Measurements from ENCODE around the gene MYCBP2. TPM values are rescaled to one million over a fixed set of nuclear protein-coding genes. Genes with fewer than 3 reads are reported as not detected.
"Not testable (repeated sequence)": the region's sequence is repeated elsewhere in the genome, so short reads cannot be mapped to it uniquely, and the experiment has no call there.

MYCBP2 gene, protein sequence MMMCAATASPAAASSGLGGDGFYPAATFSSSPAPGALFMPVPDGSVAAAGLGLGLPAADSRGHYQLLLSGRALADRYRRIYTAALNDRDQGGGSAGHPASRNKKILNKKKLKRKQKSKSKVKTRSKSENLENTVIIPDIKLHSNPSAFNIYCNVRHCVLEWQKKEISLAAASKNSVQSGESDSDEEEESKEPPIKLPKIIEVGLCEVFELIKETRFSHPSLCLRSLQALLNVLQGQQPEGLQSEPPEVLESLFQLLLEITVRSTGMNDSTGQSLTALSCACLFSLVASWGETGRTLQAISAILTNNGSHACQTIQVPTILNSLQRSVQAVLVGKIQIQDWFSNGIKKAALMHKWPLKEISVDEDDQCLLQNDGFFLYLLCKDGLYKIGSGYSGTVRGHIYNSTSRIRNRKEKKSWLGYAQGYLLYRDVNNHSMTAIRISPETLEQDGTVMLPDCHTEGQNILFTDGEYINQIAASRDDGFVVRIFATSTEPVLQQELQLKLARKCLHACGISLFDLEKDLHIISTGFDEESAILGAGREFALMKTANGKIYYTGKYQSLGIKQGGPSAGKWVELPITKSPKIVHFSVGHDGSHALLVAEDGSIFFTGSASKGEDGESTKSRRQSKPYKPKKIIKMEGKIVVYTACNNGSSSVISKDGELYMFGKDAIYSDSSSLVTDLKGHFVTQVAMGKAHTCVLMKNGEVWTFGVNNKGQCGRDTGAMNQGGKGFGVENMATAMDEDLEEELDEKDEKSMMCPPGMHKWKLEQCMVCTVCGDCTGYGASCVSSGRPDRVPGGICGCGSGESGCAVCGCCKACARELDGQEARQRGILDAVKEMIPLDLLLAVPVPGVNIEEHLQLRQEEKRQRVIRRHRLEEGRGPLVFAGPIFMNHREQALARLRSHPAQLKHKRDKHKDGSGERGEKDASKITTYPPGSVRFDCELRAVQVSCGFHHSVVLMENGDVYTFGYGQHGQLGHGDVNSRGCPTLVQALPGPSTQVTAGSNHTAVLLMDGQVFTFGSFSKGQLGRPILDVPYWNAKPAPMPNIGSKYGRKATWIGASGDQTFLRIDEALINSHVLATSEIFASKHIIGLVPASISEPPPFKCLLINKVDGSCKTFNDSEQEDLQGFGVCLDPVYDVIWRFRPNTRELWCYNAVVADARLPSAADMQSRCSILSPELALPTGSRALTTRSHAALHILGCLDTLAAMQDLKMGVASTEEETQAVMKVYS (N-terminal part only)
- total RNA-seq = 141 TPM

DNA sequence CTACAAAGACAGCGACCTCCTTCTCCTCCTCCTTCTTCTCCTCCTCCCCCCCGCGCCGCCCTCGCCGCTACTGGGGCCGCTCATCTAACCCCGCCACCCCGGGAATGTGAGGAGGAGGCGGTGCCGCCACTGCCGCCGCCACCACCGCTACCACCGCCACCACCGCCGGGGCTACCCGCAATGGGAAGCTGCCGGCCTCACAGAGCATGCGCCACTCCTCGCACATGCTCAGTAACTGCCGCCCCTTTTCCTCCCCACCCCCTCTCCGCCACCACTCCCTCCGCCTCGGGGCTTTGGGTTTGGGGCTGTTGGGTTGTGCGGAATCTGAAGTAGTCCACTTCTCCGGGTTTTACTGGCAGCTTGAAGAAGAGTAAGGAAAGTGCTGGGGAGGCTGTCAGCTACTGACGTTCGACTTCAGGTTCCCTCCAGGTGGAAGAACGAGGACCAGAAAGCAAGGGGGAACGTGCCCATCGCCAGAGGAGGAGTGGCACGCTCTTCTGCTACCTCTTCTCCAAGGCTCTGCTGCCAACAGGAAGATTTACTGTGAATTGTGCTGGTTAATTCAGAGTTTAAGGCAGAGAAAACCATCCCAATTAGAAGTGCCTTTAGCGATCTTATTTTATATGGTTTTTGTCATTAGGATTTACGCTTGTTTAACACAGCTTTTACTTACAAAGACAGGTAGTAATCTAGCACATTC lies at the start of gene MYCBP2:
TSS of gene MYCBP2 (minus strand) at position 190 of the 700 bp plus-strand sequence. CDS start 319 bp downstream, outside the sequence.
- DNase-seq = peak; percentile 98

DNA sequence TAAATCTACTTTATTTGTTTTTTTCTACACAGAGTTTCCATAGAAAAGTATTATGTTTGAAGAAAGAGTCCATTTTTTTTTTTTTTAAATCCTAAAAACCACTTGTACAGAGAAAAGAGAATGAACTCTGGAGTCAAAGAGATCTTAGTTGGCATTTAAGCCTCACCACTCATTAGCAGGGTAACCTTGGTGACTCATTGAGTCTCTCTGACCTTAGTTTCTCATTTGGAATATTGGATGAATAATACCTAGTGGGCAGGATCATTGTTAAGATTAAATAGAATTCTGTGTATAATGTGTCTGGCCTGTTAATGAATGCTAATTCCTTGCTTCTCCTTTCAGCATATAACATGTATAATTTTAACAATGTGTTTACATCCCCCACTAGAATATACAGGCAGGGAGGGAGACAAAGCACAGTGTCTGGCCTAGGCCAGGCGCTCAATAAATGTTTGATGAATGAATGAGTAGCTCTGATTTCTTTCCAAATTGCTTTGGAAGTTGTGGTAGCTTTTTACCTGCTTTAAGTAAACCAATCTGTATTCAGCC lies 48.7 kb upstream of the MYCBP2 start:
- DNase-seq = no peak

DNA sequence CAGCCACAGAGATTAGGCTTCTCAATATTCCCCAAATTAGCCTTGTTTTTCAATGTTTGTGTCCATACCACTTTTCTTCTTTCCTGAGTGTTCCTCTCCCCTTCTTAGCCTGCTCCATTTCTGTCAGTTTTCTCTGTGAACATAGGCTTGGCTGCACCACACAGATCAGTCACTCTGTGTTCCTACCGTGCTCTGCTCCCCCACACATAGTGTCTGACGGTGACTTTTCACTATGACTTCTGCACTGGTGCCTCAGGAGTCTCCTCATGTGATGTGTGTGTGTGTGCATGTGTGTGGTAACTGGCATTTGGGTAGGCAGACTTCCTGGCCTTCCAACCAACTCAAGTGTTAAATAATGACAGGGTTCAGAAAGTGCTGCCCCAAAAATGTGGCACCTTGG lies 47.9 kb upstream of the MYCBP2 start:
- no peak for DNase-seq

DNA sequence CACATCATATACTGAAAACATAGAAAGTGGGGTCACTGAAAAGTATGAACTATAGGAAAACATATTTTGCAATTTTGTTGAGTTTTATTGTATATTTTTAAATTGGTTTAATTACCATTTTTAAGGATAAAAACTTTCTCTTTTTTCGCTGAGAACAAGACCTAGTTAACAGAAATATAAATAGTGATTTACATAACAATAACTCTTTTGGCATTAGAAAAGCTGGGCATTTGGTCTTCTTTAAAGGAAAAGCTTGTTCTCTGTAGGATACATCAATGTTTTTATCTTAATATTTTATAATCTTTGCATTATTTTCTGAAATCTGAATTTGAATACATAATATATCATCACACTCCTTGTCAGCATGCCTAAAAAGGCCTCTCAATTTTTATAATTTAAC lies 47.4 kb upstream of the MYCBP2 start:
- no peak for DNase-seq

DNA sequence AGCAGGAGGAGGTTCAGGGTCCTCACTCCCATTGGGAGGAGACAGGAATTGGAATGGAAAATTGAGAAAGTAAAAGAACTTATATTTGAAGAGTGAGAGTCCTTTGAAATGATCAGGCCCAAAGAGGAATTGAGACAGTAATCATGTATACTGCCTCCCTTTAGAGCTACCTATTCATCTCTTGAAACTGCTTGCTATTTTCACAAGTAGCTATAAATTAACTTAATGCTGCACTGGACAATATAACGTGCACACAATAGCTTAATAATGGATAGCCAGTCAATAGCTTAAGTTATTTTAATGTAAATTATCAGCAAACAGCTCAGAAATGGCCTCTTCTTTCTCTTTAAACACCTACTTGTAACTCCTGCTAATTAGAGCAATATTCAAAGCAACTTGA lies 46.6 kb upstream of the MYCBP2 start:
- no peak for DNase-seq

DNA sequence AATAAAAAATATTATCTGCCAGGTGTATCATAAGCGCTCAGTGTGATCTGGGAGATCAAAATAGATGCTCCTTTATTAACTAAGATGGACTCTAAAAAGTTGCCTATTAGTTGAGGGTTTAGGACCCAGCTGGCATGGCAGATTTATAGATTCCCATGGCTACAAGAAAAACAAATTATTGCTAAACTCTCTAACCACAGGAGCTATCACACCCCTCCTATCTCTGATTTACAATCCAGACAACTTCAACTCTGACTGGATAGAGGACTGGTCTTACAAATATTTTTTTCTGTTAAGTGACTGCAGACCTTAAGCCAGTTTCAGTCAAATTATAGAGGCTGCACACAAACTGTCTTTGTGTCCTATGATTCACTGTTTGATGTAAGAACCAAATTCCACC lies 45.4 kb upstream of the MYCBP2 start:
- DNase-seq = no peak

DNA sequence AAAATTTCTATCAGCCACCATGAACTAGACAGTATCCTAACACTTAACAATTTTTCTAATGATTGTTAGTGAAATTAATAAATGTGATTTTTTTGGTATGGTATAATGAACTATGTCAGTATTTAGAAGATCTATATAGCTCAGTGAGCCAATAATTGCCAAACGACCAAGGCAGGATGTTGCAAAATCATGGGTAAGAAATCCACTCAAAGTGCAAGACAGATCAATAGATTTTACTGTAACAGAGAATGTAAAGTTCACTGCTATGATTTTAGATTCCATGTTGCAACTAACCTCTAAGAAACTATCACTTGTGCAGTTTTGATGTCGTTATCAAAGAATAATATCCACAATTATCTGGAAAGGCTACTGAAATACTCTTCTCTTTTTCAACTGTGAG lies 44.0 kb upstream of the MYCBP2 start:
- DNase-seq = no peak

DNA sequence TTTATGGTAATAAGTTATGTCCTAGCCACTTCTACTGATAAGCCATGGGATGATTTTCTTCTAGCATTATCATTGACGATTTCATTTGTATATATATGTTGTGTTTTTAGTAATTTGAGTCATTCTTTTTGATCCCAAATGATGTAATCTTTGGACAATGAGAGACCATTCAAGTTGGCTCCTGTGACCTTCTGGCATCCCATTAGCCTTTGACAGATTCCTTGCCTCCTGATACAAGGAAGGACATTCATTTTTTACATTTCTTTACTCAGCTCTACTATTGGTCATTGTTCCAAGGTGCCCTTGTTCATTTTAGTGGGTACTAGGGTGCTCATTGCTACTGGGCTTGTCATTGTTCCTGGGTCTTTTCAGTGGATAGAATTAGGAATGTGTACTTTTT lies 35.3 kb upstream of the MYCBP2 start:
- DNase-seq = no peak

DNA sequence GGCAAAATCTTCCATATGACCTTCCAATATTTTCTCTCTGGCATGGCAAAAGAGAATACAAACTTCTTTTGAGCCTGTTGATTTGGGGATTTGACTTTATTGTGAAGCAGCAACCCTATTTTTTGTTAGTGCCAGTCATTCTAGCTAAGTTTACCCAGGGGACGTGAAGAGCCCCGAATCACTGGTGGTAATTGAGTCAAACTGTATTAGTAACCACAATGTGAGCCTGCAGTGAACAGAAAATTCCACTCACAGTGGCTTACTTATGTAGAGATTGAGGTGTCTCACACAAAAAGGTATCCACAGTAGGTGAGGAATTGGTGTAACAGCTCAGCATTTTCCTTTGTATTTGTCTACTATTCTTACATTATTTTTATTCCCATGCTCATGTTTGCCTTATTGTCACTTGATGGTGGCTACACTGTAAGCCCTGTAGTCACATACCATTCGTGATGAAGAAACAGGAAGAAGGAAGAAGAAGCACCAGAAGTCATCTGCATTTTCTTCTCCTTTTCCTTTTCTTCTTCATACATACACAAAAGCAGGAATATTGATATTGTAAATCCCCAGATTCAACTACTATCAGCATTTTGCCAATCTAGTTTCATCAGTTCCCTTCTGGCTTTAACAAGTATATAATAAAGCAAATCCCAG lies 33.3 kb upstream of the MYCBP2 start:
- no peak for DNase-seq

DNA sequence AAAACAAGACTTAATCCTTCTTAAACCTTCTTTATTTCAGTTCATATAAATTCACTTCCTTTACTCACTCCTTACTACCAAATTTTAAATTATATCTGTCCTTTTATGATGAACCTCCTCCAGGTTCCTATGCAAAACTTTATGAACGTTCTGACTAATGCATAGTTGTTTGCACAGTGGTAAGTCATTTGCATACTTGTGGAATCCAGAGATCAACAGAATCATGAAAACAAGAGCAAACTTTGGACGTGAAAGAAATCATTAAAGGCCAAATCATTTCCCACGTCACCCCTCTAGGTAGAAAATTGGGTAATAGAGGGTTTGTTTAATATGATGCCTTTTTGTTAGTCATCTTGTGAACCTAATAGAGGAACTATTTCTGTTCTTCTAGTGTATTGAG lies 32.3 kb upstream of the MYCBP2 start:
- DNase-seq = no peak

DNA sequence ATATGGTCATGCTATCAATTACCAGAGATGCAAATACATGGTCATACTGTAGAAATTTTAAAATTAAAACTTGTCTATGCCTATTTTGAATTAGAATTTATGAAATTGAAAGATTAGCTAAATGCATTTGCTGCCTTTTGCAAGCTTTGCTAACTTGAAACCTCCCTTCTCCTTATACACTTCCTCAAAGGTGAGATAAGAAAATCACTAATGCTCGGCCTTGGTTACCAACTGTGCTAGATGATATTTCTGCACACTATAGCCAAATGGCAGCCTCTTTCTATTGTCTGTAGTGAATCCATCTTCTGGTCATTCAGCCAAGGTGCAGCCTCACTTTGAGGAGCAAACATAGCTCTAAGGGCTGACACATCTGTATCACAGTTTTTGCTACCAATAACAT lies 31.1 kb upstream of the MYCBP2 start:
- no peak for DNase-seq

DNA sequence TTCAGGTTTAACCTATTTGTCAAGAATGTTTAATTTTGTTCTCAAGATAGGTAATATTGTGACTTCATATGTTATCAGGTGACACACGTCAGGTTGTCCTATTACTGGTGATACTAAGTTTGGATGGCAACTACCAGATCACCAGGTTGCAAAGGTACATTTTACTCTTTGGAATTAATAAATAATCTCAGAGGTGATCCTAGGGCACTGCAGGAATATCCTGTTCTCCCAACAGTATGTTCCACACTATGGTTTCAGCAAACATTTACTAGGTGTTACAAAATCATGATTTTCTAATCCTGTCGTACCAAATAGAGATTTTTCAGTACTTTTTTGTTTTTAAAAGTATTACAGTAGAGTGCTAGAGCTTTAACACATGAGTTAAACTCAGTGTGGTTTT lies 29.3 kb upstream of the MYCBP2 start:
- DNase-seq = no peak

DNA sequence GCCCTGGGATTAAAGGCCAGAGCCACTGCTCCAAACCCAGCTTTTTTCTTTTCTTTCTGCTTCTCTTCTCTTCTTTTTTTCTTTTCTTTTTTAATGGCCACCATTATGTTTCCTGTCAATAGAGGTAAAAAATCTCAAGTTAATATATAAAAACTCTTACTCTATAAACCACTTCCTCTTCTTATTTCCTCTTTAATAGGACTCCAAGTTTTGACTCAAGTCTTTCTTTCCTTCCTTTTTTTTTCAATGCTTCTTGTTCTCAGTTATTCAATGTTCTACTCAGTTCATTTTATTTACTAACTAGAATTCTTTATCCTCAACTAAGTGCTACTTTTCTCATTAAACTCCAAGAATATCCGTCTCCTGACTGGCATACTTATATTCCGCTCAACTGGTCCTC lies 27.1 kb upstream of the MYCBP2 start:
- no peak for DNase-seq

DNA sequence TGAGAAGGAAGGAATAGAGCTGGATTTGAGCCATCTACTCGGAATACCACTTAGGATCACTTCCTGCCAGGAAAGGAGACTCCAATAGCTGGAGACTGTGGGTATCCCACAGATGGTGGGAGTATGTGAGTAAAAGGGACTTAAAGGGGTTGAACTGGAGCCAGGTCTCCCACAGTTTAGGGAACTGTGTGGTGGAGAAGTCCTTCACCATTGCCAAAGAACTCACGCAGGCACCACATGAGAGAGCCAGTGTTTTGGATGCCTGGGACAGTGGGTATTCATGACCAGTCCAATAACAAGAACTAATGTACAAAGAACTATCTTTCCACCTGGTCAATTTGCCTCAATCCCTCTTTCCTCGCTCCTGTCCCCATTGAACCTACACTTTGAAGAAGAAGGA lies 24.4 kb upstream of the MYCBP2 start:
- DNase-seq = no peak

DNA sequence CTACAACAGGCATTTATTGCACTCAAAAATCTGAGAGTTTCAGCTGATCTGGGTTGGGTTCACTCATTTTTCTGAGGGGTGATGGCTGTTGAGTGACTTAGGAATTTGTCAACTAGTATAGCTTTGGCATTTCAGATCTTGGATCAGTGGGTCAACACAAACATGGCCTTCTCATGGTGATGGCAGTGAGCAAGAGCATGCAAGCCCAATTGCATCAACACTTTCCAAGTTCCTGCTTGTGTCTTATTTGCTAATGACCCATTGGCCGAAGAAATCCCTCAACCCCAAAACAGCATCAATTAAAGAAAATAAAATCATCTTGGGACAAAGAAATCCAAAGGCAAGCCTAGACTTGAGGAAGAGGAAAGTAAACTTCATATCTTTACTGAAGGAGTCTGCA lies 23.9 kb upstream of the MYCBP2 start:
- no peak for DNase-seq

DNA sequence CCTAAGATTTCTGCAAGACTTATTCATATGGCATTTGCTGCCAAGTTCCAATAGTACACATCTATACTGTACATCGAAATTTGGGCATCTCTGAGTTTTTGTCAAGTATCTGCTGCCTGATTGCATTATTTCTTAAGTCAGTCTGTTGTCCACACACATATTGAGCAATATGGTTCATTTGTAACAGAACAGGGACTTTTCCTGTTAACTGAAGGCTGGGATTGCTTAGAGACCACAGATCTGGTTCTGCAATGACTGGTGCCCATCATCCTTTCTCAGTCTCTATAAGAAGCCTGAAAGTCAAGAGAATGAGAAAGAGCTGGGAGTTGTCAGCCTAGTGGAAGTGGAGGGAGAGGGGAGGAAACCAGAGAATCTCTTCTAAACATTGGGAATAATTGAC lies 22.5 kb upstream of the MYCBP2 start:
- no peak for DNase-seq

DNA sequence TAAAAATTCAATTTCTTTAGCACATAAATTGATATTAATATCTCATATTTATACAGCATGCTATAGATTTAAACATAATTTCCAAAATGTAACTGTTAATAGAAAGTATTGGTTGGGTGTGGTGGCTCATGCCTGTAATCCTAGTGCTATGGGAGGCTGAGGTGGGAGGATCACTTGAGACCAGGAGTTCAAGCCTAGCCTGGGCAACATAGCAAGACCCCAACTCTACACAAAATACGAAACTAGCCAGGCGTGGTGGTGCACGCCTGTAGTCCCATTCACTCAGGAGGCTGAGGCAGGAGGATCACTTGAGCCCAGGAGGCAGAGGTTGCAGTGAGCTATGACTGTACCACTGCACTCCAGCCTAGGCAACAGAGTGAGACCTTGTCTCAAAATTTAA lies 20.5 kb upstream of the MYCBP2 start:
- not testable (repeated sequence) for DNase-seq

DNA sequence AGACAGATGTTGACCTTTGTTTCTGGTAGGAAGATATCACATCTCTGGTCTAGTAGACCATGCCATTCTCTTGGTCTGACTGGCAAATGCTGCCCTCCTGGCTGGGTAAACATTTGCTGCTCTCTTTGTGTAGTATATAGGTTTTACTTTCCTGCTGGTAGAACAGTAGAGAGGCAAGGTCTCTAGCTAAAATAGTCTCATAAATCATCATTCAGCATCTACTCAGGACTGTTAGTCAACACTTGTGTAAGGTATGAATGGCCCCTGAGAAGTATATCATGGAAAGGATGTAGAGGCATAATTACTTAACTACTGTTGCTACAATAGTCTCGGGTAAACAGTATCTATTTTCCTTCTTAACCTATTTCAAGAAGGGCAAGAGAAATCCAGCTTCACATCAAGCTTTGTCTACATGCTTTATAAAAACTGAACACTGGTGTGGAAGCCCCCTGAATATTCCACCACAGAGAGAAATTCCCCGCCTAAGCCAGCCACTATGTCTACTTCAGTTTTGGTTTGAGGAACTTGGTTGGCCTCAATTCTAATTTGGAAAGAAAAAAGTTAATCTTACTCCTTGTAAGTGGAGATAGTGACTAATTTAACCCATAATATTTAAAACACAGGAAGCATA lies 18.4 kb upstream of the MYCBP2 start:
- no peak for DNase-seq

DNA sequence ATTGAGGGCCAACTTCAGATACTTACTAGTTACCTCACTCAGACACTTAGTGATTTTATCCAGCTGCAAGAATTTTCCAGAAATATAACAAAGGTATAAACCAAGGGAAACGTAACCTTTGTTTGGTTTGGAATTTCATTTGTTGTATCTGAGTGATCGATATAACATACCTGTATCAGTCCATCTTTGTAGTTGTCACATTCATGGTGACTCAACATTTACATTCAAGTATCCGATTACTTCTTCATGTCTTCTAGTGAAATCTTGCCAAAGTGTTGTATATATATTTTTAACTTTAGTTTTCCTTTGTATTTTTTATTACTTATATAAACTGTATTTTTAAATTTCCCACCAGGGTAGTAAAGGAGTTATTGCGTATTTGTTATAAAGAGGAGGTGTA lies 16.9 kb upstream of the MYCBP2 start:
- DNase-seq = no peak

DNA sequence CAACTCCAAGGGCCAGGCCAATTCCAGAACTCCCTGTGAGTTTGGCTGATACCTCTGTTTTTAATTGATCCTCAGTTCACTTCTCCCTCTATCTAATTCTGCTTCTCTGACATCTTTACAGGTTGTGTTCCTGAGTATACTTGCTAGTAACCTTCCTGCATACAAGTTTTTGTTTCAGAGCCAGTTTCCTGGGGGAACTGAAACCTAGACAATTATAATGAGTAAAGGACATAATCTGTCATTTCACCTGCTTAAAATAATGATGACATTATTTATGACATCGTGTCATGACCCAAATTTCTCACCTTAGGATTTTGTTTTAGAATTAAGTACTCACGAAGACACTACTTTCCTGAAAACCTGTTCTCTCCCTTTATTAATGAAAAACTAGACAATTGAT lies 12.5 kb upstream of the MYCBP2 start:
- DNase-seq = no peak

DNA sequence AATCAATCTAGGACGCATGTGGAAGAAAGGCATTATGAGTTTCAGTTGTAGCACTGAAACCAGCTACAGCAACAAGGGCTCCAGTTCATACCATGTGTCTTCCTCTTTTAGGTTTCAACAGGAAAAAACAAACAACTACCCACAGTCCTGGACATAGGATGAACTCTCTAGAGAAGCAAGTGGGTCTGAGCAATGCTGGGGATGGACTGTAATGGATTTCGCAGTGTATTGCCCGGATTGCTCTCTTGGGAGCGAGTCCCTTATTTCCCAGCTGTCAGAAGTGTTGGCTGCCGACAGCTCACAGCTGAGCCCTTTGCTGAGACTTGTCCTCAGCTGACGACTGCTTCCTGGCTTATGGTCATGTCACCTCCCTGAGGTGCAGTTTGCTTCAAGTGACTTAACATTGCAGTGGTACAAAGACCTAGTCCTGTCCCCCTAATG lies 12.1 kb upstream of the MYCBP2 start:
- DNase-seq = no peak
